ENCODE measurements around the gene RTN4RL1.

Gene RTN4RL1

DNA sequence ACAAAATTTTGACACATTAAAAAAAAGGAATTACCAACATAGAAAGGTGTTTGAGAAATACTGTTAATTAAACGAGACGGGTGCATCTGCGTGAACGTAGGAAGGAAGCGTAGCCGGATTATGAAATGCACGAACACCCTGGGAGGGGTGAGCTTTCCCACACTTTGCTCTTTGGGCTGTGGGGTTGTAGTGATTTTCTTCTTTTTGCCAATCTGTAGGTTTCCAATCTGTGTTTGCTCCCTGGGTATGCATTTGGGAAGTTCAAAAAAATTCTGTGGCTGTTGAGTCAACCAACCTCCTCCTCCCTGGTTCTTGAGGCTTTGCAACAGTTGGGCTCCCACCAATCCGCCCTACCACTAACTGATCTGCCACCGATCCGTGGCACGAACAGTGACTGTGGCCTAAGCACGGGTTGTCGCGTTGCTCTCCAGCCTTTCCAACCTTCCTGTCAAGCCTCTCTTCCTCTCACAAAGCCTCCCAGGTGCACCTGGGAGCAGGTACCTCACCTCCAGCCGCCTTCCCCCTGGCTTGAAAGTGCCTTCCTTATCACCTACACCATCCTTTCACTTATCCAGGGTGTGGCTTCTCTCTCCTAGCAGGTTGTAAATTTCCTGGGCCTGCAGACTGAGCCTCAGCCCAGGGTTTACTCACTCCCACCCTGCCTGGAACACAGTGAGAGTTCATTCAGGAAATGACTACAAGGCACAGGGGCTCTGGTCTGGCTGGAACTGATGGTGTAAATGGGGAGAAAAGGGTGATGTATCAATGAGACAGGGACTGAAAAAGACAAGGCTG is 16.6 kb downstream of the RTN4RL1 start:
- POLR2A ChIA-PET, result no interaction called here
- TF ChIP-seq, protein P1, sequence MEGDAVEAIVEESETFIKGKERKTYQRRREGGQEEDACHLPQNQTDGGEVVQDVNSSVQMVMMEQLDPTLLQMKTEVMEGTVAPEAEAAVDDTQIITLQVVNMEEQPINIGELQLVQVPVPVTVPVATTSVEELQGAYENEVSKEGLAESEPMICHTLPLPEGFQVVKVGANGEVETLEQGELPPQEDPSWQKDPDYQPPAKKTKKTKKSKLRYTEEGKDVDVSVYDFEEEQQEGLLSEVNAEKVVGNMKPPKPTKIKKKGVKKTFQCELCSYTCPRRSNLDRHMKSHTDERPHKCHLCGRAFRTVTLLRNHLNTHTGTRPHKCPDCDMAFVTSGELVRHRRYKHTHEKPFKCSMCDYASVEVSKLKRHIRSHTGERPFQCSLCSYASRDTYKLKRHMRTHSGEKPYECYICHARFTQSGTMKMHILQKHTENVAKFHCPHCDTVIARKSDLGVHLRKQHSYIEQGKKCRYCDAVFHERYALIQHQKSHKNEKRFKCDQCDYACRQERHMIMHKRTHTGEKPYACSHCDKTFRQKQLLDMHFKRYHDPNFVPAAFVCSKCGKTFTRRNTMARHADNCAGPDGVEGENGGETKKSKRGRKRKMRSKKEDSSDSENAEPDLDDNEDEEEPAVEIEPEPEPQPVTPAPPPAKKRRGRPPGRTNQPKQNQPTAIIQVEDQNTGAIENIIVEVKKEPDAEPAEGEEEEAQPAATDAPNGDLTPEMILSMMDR (IDR thresholded peaks at IDR 0.05; ENCODE audit: insufficient read depth, low read length, missing control alignments), result no peak
- DNase-seq (ENCODE audit: low read depth, low spot score), result no peak
- CTCF ChIA-PET, result no interaction called here
- H3K4me3 ChIP-seq (ENCODE audit: low read depth, low read length), result no peak overlapping the region

DNA sequence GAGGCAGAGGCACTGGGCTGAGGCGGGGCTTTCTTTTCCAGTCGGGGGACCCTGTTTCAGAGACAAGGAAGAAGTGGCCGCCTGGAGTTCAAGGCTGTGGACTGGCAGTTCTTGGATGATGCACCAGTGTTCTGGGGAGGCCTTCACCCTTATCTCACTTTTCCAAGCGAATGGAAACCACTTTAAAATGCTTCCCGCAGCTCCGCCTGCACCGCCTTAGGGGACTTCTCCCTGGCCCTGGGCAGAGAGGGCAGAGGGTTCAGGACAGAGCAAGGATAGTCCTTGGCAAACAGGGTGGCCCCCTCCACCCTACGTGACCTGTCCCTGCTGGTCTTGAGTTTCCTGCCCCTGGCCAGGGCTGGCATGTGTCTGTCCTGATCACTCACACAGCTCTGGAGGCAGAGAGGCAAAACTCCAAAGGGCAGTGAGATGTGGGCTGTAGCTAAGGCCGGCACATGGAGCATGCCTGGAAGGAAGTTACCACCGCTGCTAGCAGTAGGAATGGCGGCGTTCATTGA is 20.6 kb downstream of the RTN4RL1 start:
- POLR2A ChIA-PET, result no interaction called here
- TF ChIP-seq, protein P1 (IDR thresholded peaks at IDR 0.05; ENCODE audit: insufficient read depth, low read length, missing control alignments), result no peak
- H3K4me3 ChIP-seq (ENCODE audit: low read depth, low read length), result no peak overlapping the region
- no peak for DNase-seq (ENCODE audit: low read depth, low spot score)
- CTCF ChIA-PET, result interaction anchor here (0.6 to 1.0 kb wide), 2 partner anchors 8 to 22 kb away, joined by 3 to 4 read pairs; no protein-coding TSS in a partner anchor

DNA sequence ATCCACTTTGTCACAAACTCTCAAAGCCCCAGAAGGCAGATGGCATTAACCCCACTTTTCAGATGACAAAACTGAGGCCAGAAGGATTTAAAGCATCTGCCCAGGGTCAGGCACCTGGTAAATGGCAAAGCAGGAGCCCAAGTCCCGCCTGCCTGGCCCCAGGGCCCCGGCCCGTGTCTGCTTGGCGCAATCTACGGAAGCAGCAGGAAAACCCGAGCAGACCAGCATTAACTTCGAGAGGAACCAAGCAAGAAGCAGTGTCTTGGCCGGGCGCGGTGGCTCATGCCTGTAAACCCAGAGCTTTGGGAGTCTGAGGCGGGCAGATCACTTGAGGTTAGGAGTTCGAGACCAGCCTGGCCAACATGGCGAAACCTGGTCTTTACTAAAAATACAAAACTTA is 21.6 kb downstream of the RTN4RL1 start:
- CTCF ChIA-PET, result interaction anchor here (1.8 kb wide), 1 partner anchor 95 kb away, joined by 5 read pairs; no protein-coding TSS in a partner anchor
- H3K4me3 ChIP-seq (ENCODE audit: low read depth, low read length), result no peak overlapping the region
- TF ChIP-seq, protein P1 (IDR thresholded peaks at IDR 0.05; ENCODE audit: insufficient read depth, low read length, missing control alignments), result no peak
- DNase-seq (ENCODE audit: low read depth, low spot score), result no peak
- POLR2A ChIA-PET, result no interaction called here

DNA sequence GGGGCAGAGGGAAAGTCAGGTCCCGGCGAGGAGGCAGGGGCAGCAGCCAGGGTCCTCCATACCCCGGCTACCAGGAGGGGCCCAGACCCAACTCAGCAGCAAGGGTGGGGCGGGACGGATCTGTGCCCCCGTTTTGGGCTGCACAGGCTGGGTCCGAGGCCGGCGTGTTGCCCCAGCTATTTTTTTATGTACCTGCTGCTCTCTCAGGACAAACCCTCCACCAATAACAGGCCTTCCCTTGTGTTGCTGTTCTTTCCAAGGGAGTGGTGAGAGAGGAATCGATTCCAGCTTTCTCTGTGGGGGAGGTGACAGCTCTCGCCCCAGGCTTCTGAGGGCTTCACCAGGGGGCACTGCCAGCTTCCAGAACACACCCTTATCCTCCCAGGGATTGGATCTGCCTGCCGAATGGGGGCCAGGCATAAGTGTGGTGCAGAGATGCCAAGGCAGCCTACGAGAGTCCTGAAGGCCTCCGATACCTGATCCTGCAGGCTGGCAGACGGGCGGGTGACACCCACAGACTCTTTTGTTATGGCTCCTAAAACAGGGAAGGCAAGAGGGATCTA is 22.3 kb downstream of the RTN4RL1 start:
- POLR2A ChIA-PET, result no interaction called here
- TF ChIP-seq, protein P1 (IDR thresholded peaks at IDR 0.05; ENCODE audit: insufficient read depth, low read length, missing control alignments), result no peak
- DNase-seq (ENCODE audit: low read depth, low spot score), result no peak
- no peak overlapping the region for H3K4me3 ChIP-seq (ENCODE audit: low read depth, low read length)
- CTCF ChIA-PET, result interaction anchor here (1.0 to 1.8 kb wide), 2 partner anchors 23 to 94 kb away, joined by 3 to 5 read pairs; no protein-coding TSS in a partner anchor

DNA sequence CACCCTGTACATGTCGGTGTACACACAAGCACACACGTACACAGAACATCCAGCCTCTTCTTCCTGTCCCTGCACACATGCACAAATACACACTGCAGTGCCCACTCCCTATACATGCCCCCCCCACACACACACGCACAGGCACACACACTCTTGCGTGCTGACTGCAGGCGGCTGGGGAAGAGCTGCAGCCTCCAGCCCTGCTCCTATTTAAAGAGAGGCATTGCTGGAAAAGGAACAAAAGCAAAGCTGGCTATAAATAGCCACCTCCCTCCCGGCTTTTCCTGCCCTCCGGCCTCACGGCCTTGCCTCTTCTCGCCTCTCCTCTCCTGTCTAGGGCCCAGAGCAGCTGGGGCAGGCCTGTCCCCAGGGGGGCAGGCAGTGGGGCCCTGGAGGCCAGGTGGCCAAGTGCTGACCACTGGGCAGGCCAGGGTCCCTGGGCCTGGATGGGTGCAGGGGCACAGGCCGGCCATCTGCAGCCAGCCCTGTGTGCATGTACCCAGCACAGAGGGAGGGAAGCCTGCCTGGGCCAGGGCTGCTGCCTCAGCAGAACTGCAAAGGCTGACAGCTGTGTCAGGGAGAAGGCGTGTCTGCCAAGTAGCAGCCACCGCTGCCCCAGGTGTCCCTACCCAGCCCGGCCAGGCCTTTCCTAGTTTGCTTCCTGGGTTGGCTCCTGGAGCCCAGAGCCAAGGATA is 25.4 kb downstream of the RTN4RL1 start:
- CTCF ChIA-PET, result interaction anchor here (0.6 to 2.0 kb wide), 3 partner anchors 15 to 91 kb away, joined by 3 to 5 read pairs (median 3); no protein-coding TSS in a partner anchor
- TF ChIP-seq, protein P1 (IDR thresholded peaks at IDR 0.05; ENCODE audit: insufficient read depth, low read length, missing control alignments), result no peak
- POLR2A ChIA-PET, result interaction anchor here (1.0 kb wide), 1 partner anchor 12 kb away, joined by 3 read pairs; no protein-coding TSS in a partner anchor
- H3K4me3 ChIP-seq (ENCODE audit: low read depth, low read length), result no peak overlapping the region
- no peak for DNase-seq (ENCODE audit: low read depth, low spot score)

Data from AG04449 (cell line).